GM20431 (cell line): Measurements from ENCODE around the gene USP13.

Experiments used
- in situ Hi-C: fragments of 300-500 bp; cut with MseI, MboI; formaldehyde crosslinking; loops from one replicate; pipeline ENCODE4 v1.15.0; 2020; ENCODE audit warnings: low sequenced_read_pairs; ENCODE audit not compliant: unreplicated experiment

The USP13 gene

DNA sequence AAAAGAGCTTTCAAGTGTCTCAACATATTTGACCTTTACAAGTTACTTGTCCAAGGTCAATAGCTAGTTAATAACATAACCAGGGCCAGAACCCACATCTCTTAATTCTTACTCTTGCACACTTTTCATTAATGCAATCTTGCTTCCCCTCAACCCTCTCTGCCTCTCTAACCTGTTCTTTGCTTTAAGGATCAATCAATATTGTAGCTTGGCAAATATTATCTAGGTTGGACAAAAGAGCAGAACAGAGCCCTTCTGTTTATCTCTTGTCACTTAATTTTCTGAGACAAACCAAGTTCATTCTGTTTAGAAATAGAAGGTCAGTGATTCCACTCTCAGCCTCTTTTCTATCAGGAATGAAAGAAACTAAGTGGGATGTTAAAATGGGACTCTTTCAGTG, 180.5 kb downstream of the USP13 start:
- in situ Hi-C loops, result no loop called here

DNA sequence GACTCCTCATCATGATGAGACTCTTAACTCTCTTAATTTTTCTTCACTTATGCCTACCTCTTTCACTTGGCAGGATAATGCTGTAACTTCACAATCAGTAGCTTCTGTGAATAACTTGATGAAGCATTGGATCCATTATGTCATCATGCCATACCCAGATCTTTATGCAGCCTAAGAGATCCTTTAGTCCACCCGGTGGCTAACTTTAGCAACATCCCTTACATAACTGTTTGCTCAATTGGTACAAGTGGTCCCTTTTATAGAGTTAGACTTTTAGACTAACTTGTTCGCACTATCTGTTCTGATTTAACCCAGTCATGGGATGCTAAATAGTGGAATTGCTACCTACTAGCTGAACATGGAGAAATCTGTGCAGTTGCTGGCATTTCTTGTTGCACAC, 184.5 kb downstream of the USP13 start:
- in situ Hi-C loops, result no loop called here
